A549 (cell line): Measurements from ENCODE around the gene ATAD3A. TPM values are rescaled to one million over a fixed set of nuclear protein-coding genes. Genes with fewer than 3 reads are reported as not detected.
"Not testable (repeated sequence)": the region's sequence is repeated elsewhere in the genome, so short reads cannot be mapped to it uniquely, and the experiment has no call there.

Source experiments
- ATAC-seq, 2 experiments: fragments of 200-7000 bp in 1 of 2; fragments of >200 bp in 1 of 2; cut with Nextera tagmentation in 1 of 2; cut with Tn5 transposase in 1 of 2; 3 replicates each; pipeline versions ENCODE4 v1.8.0 to v1.9.1; 2018 to 2020; ENCODE audit warnings: mild to moderate bottlenecking in 1 of 2, moderate library complexity in 1 of 2
- CTCF ChIA-PET: fragments of 300-600 bp; sonication (Branson Sonifier 250); formaldehyde crosslinking; extraction: SDS; loops from one replicate; lab custom pipeline; 2021; ENCODE audit warnings: antibody characterized with exemption, inconsistent platforms; lab: Yijun Ruan, JAX
- POLR2A ChIA-PET: fragments of 350-600 bp; formaldehyde crosslinking; extraction: SDS; loops from one replicate; lab custom pipeline; 2021; ENCODE audit warnings: antibody characterized with exemption, inconsistent platforms; lab: Yijun Ruan, JAX
- DNase-seq, 2 experiments: peaks; one replicate each; pipeline versions ENCODE4 v3.0.0 to v3.0.0-alpha.2; 2011 to 2016; ENCODE audit warnings: low read depth in 1 of 2, low spot score in 1 of 2
- FAIRE-seq: peaks from 2 replicates; lab custom pipeline; 2011; peaks lifted over from hg19 to GRCh38; lab: Jason Lieb, UNC
- H3K27ac ChIP-seq, 2 experiments: fragments of >200 bp; sonication (Bioruptor Twin); formaldehyde crosslinking; 3 replicates each; pipeline ENCODE4 v1.5.1; 2016 to 2017
- H3K4me1 ChIP-seq: fragments of >200 bp; sonication (Bioruptor Twin); formaldehyde crosslinking; 3 replicates; pipeline ENCODE4 v1.6.1; 2016
- H3K4me2 ChIP-seq: fragments of >200 bp; sonication (Bioruptor Twin); formaldehyde crosslinking; 3 replicates; pipeline ENCODE4 v1.6.1; 2016
- H3K4me3 ChIP-seq: fragments of >200 bp; sonication (Bioruptor Twin); formaldehyde crosslinking; 3 replicates; pipeline ENCODE4 v1.5.1; 2016
- H3K9me3 ChIP-seq: fragments of >200 bp; sonication (Bioruptor Twin); formaldehyde crosslinking; 3 replicates; pipeline ENCODE4 v1.6.1; 2016
- BHLHE40 ChIP-seq: IDR thresholded peaks from 2 replicates; pipeline ENCODE4 v1.6.1; 2012; ENCODE audit warnings: low read depth, low read length, inconsistent platforms
- CHD2 ChIP-seq: fragments of 150-350 bp; IDR thresholded peaks from 2 replicates; pipeline ENCODE4 v1.6.1; 2014; ENCODE audit warnings: low read length; ENCODE audit not compliant: partially characterized antibody
- EHF ChIP-seq: fragments of 250-450 bp; sonication (Bioruptor Pico); IDR thresholded peaks from 2 replicates; pipeline ENCODE4 v1.5.0; 2020; ENCODE audit warnings: mild to moderate bottlenecking
- GATA3 ChIP-seq: IDR thresholded peaks from 2 replicates; pipeline ENCODE4 v1.6.1; 2012; ENCODE audit warnings: borderline replicate concordance
- HDAC2 ChIP-seq: fragments of 200-600 bp; sonication (generic); IDR thresholded peaks from 2 replicates; pipeline ENCODE4 v1.6.1; 2016
- HOXA7 ChIP-seq: fragments of 250-450 bp; sonication (Bioruptor Pico); IDR thresholded peaks from 2 replicates; pipeline ENCODE4 v1.5.0; 2020; ENCODE audit warnings: mild to moderate bottlenecking, moderate library complexity
- HOXB13 ChIP-seq: fragments of 250-450 bp; sonication (Bioruptor Pico); IDR thresholded peaks from 2 replicates; pipeline ENCODE4 v1.5.0; 2020; ENCODE audit warnings: low read depth, mild to moderate bottlenecking, moderate library complexity
- HOXB5 ChIP-seq: fragments of 250-450 bp; sonication (Bioruptor Pico); IDR thresholded peaks from 2 replicates; pipeline ENCODE4 v1.5.0; 2020; ENCODE audit warnings: mild to moderate bottlenecking, moderate library complexity
- JUNB ChIP-seq: fragments of >200 bp; sonication (Bioruptor Twin); formaldehyde crosslinking; IDR thresholded peaks from 2 replicates; pipeline ENCODE4 v1.6.1; 2016
- KDM1A ChIP-seq: fragments of 200-600 bp; sonication (generic); IDR thresholded peaks from 2 replicates; pipeline ENCODE4 v1.6.1; 2016; ENCODE audit warnings: low read depth, mild to moderate bottlenecking
- NFE2L2 ChIP-seq: fragments of 150-350 bp; conservative IDR thresholded peaks from 2 replicates; pipeline ENCODE4 v1.6.1; 2014; ENCODE audit warnings: low read length
- NR3C1 ChIP-seq: fragments of >200 bp; sonication (Bioruptor Twin); formaldehyde crosslinking; IDR thresholded peaks from 3 replicates; pipeline ENCODE4 v1.6.1; 2017
- POLR2A ChIP-seq: IDR thresholded peaks from 2 replicates; pipeline ENCODE4 v1.6.1; 2012; ENCODE audit warnings: mild to moderate bottlenecking, low read length
- RAD21 ChIP-seq, 2 experiments: fragments of >200 bp in 1 of 2; sonication (Bioruptor Twin) in 1 of 2; formaldehyde crosslinking in 1 of 2; IDR thresholded peaks in 1 of 2; conservative IDR thresholded peaks in 1 of 2; 2 replicates in 1 of 2; 3 replicates in 1 of 2; pipeline ENCODE4 v1.6.1; 2012 to 2018; ENCODE audit warnings: inconsistent platforms in 1 of 2
- RARB ChIP-seq: fragments of 250-450 bp; sonication (Bioruptor Pico); IDR thresholded peaks from 2 replicates; pipeline ENCODE4 v1.8.0; 2021; ENCODE audit warnings: mild to moderate bottlenecking, moderate library complexity
- RCOR1 ChIP-seq: fragments of 150-350 bp; IDR thresholded peaks from 2 replicates; pipeline ENCODE4 v1.6.1; 2014; ENCODE audit warnings: antibody characterized with exemption, low read length, low read depth
- ZFP36 ChIP-seq: fragments of 450-650 bp; IDR thresholded peaks from 2 replicates; pipeline ENCODE4 v1.6.1; 2014; ENCODE audit warnings: borderline replicate concordance; ENCODE audit not compliant: partially characterized antibody
- ZNF302 ChIP-seq: fragments of 250-450 bp; sonication (Bioruptor Pico); IDR thresholded peaks from 2 replicates; pipeline ENCODE4 v1.9.0; 2021; ENCODE audit warnings: inconsistent platforms, mild to moderate bottlenecking, moderate library complexity
- ZSCAN20 ChIP-seq: fragments of 250-450 bp; sonication (Bioruptor Pico); IDR thresholded peaks from 2 replicates; pipeline ENCODE4 v1.8.0; 2022; ENCODE audit warnings: mild to moderate bottlenecking, moderate library complexity
- WGBS: methylation state at CpG from one replicate; pipeline ENCODE4 v1.1.6; 2017; ENCODE audit errors: missing lambda C conversion rate; 5-methylcytosine and 5-hydroxymethylcytosine counted together
- polyA plus RNA-seq, 4 experiments: library from polyadenylated mRNA; depleted of rRNA in 3 of 4; stranded (reverse); fragments of >200 nt; fragmentation: RNase III in 1 of 4; extraction: RNeasy Plus Mini Kit Qiagen cat#74134 plus additional on column Dnase treatment in 1 of 4; gene quantifications; 2 replicates in 3 of 4; 3 replicates in 1 of 4; pipeline ENCODE4 v1.2.3, GENCODE V29; 2011 to 2017
- TF ChIP-seq, protein P1 (sequence below): fragments of 450-650 bp; IDR thresholded peaks from 2 replicates; pipeline ENCODE4 v1.6.1; 2014; ENCODE audit warnings: antibody characterized with exemption
- TF ChIP-seq, protein P2 (sequence below): fragments of 250-450 bp; sonication (Bioruptor Pico); IDR thresholded peaks from 2 replicates; pipeline ENCODE4 v1.5.0; 2021; ENCODE audit warnings: mild to moderate bottlenecking, moderate library complexity, borderline replicate concordance
- TF ChIP-seq, protein P3 (sequence below): fragments of 150-350 bp; IDR thresholded peaks from 2 replicates; pipeline ENCODE4 v1.6.1; 2014; ENCODE audit warnings: low read depth, mild to moderate bottlenecking, low read length
- TF ChIP-seq, protein P4 (sequence below): fragments of >200 bp; sonication (Bioruptor Twin); formaldehyde crosslinking; IDR thresholded peaks from 3 replicates; pipeline ENCODE4 v1.5.1; 2016

Gene ATAD3A
- polyA plus RNA-seq, 2 of the 4 experiments (the other 2 are of a cell fraction) = 10.9 to 27.2 TPM

DNA sequence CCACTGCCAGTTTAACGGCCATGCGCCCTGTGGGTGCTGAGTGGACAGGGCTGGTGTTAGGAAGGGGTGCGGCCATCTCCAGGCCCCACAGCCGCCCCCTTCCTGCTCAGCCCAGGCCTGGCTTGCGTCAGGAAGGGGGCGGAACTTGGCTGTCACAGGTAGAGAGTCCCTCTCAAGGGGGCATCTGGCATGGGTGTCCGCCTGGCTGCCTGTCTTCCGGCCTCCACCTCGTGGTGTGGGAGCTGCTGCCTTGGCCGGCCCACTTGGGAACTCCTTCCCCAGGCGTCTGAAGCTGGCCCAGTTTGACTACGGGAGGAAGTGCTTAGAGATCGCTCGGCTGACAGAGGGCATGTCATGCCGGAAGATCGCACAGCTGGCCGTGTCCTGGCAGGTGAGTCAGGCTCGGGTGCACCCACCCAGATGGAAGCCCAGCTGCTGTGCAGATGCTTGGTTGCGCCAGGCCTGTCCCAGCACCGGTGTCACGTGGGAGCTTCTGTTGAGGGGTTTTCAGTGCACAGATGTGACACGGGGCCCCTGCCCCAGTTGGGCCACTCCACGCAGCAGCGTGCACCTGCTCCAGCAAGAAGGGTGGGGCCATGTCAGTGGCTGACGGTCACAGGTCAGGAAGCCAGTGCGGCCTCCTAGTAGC, 49.5 kb upstream of the ATAD3A start:
- no peaks in the 10 kb centered on the region for H3K9me3 ChIP-seq
- no CpG with 5 or more reads among the region's 26 CpGs for WGBS
- POLR2A ChIA-PET = no interaction called here
- TF ChIP-seq, protein P1, sequence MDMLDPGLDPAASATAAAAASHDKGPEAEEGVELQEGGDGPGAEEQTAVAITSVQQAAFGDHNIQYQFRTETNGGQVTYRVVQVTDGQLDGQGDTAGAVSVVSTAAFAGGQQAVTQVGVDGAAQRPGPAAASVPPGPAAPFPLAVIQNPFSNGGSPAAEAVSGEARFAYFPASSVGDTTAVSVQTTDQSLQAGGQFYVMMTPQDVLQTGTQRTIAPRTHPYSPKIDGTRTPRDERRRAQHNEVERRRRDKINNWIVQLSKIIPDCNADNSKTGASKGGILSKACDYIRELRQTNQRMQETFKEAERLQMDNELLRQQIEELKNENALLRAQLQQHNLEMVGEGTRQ = no peak
- TF ChIP-seq ZSCAN20 (CRISPR knock-in tag) = no peak
- TF ChIP-seq NFE2L2 = no peak
- TF ChIP-seq, protein P2, sequence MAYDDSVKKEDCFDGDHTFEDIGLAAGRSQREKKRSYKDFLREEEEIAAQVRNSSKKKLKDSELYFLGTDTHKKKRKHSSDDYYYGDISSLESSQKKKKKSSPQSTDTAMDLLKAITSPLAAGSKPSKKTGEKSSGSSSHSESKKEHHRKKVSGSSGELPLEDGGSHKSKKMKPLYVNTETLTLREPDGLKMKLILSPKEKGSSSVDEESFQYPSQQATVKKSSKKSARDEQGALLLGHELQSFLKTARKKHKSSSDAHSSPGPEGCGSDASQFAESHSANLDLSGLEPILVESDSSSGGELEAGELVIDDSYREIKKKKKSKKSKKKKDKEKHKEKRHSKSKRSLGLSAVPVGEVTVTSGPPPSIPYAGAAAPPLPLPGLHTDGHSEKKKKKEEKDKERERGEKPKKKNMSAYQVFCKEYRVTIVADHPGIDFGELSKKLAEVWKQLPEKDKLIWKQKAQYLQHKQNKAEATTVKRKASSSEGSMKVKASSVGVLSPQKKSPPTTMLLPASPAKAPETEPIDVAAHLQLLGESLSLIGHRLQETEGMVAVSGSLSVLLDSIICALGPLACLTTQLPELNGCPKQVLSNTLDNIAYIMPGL = no peak
- TF ChIP-seq RARB = no peak
- TF ChIP-seq, protein P3, sequence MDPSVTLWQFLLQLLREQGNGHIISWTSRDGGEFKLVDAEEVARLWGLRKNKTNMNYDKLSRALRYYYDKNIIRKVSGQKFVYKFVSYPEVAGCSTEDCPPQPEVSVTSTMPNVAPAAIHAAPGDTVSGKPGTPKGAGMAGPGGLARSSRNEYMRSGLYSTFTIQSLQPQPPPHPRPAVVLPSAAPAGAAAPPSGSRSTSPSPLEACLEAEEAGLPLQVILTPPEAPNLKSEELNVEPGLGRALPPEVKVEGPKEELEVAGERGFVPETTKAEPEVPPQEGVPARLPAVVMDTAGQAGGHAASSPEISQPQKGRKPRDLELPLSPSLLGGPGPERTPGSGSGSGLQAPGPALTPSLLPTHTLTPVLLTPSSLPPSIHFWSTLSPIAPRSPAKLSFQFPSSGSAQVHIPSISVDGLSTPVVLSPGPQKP = no peak
- no peak for TF ChIP-seq ZNF302 (CRISPR knock-in tag)
- no peak for TF ChIP-seq RCOR1
- TF ChIP-seq RAD21 (conservative IDR thresholded peaks at IDR 0.05 in 1 of 2, IDR thresholded peaks at IDR 0.05 in 1 of 2) = no peak
- TF ChIP-seq, protein P4, sequence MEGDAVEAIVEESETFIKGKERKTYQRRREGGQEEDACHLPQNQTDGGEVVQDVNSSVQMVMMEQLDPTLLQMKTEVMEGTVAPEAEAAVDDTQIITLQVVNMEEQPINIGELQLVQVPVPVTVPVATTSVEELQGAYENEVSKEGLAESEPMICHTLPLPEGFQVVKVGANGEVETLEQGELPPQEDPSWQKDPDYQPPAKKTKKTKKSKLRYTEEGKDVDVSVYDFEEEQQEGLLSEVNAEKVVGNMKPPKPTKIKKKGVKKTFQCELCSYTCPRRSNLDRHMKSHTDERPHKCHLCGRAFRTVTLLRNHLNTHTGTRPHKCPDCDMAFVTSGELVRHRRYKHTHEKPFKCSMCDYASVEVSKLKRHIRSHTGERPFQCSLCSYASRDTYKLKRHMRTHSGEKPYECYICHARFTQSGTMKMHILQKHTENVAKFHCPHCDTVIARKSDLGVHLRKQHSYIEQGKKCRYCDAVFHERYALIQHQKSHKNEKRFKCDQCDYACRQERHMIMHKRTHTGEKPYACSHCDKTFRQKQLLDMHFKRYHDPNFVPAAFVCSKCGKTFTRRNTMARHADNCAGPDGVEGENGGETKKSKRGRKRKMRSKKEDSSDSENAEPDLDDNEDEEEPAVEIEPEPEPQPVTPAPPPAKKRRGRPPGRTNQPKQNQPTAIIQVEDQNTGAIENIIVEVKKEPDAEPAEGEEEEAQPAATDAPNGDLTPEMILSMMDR = no peak
- no peak for TF ChIP-seq ZFP36
- TF ChIP-seq GATA3 = no peak
- H3K4me1 ChIP-seq = no peaks in the 10 kb centered on the region
- CTCF ChIA-PET = no interaction called here
- FAIRE-seq (no peak), ATAC-seq (no peak), DNase-seq (no peak)
- no peak overlapping the region for H3K4me2 ChIP-seq
- no peak overlapping the region for H3K27ac ChIP-seq
- H3K4me3 ChIP-seq = no peak overlapping the region

DNA sequence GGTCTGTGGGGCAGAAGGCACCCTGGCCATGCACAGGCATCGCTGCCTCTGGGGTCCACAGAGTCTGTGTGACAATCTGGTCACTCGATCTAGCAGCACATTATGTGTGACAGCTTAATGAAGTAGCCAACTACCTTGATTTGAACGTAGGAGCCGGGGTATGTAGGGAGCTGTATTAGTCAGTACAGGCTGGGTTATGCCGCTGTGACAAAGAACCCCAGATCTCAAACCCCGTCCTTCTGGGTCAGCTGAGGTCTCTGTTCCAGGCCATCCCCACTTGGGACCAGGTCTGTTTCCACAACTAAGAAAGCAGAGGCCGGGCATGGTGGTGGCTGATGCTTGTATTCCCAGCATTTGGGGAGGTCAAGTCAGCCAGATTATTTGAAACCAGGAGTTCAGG, 48.6 kb upstream of the ATAD3A start:
- no peak for ATAC-seq
- H3K27ac ChIP-seq = no peak overlapping the region
- FAIRE-seq = no peak
- no CpG with 5 or more reads among the region's 7 CpGs for WGBS
- TF ChIP-seq HOXB13 (CRISPR knock-in tag) (no peak), CHD2 (no peak), EHF (CRISPR knock-in tag) (no peak), NR3C1 (no peak), HOXA7 (CRISPR knock-in tag) (no peak), JUNB (no peak), BHLHE40 (no peak), HDAC2 (no peak), HOXB5 (CRISPR knock-in tag) (no peak), ZFP36 (no peak), KDM1A (no peak), RCOR1 (no peak), POLR2A (no peak)
- TF ChIP-seq, protein P3 = no peak
- TF ChIP-seq, protein P1 = no peak
- H3K9me3 ChIP-seq = no peaks in the 10 kb centered on the region
- POLR2A ChIA-PET = no interaction called here
- no peaks in the 10 kb centered on the region for H3K4me1 ChIP-seq
- no peak overlapping the region for H3K4me2 ChIP-seq
- H3K4me3 ChIP-seq = no peak overlapping the region
- DNase-seq = no peak
- CTCF ChIA-PET = no interaction called here

DNA sequence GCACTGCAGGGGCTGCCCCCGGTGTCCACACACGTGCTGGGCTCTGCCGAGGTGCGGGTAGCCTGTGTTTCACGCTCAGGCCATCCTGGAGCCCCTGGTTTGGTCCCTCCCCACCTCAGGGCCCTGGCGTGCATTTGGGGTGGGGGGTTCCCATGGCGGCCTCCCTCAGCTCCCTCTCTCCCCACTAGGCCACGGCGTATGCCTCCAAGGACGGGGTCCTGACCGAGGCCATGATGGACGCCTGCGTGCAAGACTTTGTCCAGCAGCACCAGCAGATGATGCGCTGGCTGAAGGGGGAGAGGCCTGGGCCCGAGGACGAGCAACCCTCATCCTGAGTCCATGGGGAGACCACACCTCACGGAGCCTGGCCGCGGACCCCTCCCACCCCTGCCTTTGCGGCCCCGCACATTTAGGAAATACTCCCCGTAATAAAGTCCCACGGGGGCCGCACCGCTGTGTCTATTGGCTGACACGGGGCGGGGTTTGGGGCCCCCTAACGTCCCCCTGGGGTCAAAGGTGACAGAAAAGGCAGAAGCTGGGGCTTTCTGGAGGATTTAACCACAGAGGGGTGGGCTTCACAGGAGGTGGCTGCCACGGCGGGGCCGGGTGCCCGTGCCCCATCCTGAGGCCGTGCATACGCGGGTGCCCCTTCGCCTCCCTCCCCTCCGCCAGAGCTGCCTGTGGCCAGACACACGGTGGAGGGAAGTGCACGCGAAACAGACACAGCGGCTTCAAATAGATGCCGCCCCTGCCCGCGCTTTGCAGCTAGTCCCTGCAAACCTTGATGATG, 43.6 kb upstream of the ATAD3A start:
- FAIRE-seq, ATAC-seq, H3K4me3 ChIP-seq, H3K4me2 ChIP-seq, CTCF ChIA-PET, H3K27ac ChIP-seq, POLR2A ChIA-PET, H3K9me3 ChIP-seq, DNase-seq, H3K4me1 ChIP-seq: not testable (repeated sequence)
- no CpG with 5 or more reads among the region's 44 CpGs for WGBS
